K562 treated with DMSO at 1 percent for 24 hours (cell line): ENCODE measurements around the gene SGPP2. TPM values are rescaled to one million over a fixed set of nuclear protein-coding genes. Genes with fewer than 3 reads are reported as not detected.

Experiments
- total RNA-seq: library from RNA; unstranded; fragments of 300-600 nt; gene quantifications from 2 replicates; pipeline ENCODE4 v1.2.3, GENCODE V29; 2022; ENCODE audit warnings: low read depth; ENCODE audit not compliant: insufficient read depth

Gene SGPP2, protein sequence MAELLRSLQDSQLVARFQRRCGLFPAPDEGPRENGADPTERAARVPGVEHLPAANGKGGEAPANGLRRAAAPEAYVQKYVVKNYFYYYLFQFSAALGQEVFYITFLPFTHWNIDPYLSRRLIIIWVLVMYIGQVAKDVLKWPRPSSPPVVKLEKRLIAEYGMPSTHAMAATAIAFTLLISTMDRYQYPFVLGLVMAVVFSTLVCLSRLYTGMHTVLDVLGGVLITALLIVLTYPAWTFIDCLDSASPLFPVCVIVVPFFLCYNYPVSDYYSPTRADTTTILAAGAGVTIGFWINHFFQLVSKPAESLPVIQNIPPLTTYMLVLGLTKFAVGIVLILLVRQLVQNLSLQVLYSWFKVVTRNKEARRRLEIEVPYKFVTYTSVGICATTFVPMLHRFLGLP
- total RNA-seq: not detected in 2 replicates

DNA sequence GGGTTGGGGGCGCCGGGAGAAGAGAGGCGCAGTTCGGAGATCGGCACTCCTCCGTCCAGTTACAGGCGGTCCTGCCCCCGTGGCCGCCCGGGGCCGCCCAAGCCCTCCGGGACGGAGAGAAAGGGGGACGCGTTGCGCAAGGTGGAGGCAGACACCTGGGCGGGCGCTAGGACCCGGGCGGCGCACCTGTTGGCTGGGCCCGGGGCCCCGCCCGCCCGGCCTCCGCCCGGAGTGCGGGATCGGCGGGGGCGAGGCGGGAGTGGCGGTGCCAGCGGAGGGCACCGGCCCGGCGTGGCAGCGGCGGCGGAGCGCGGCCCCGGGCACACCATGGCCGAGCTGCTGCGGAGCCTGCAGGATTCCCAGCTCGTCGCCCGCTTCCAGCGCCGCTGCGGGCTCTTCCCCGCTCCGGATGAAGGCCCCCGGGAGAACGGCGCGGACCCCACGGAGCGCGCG, at the start of gene SGPP2:
Gene SGPP2, plus strand, starts transcription at position 268 of the 453 bp plus-strand sequence. Its CDS starts 60 bp downstream, at position 328.

Other genes starting within 250 kb of the SGPP2 start
- gene PAX3, start 125.5 kb upstream of the SGPP2 start, total RNA-seq: not detected in 2 replicates
- 11.9 and 12.6 TPM in 2 replicates for gene FARSB, start 231.5 kb downstream of the SGPP2 start, total RNA-seq
- gene MOGAT1, start 247.1 kb downstream of the SGPP2 start, total RNA-seq: not detected in 2 replicates